Lung (tissue), 12 donors: ENCODE results near the gene CNTNAP2. TPM values are rescaled to one million over a fixed set of nuclear protein-coding genes. Genes with fewer than 3 reads are reported as not detected.
"Not testable (repeated sequence)": the region's sequence is repeated elsewhere in the genome, so short reads cannot be mapped to it uniquely, and the experiment has no call there.

Source experiments
- ATAC-seq: fragments of 200-7000 bp; cut with Tn5 transposase; one replicate; pipeline ENCODE4 v1.9.1; 2020; ENCODE audit warnings: moderate number of reproducible peaks; ENCODE audit not compliant: insufficient read depth, low FRiP score
- DNase-seq, 3 donors: peaks; one replicate each; pipeline ENCODE4 v3.0.0-alpha.2; 2013 to 2017
- H3K27ac ChIP-seq, 2 donors: one replicate each; pipeline ENCODE4 v1.5.1; 2013; ENCODE audit warnings: mild to moderate bottlenecking in 2 of 2, moderate library complexity in 2 of 2, control low read depth in 1 of 2, inconsistent platforms in 1 of 2, low read depth in 1 of 2, low read length in 1 of 2
- H3K27me3 ChIP-seq, 3 donors: one replicate each; pipeline ENCODE4 v1.5.1; 2013; ENCODE audit warnings: low read length in 2 of 3; ENCODE audit not compliant: control insufficient read depth in 3 of 3, insufficient read depth in 3 of 3
- H3K36me3 ChIP-seq, 4 donors: one replicate each; pipeline ENCODE4 v1.5.1; 2013; ENCODE audit warnings: low read length in 4 of 4, mild to moderate bottlenecking in 1 of 4, moderate library complexity in 1 of 4; ENCODE audit not compliant: control insufficient read depth in 4 of 4, insufficient read depth in 4 of 4
- H3K4me1 ChIP-seq, 5 donors: one replicate each; pipeline ENCODE4 v1.5.1; 2013; ENCODE audit warnings: low read length in 5 of 5, mild to moderate bottlenecking in 2 of 5, moderate library complexity in 1 of 5; ENCODE audit not compliant: control insufficient read depth in 5 of 5, insufficient read depth in 5 of 5
- H3K4me3 ChIP-seq: one replicate; pipeline ENCODE4 v1.5.1; 2013; ENCODE audit warnings: mild to moderate bottlenecking, control low read depth, moderate library complexity
- H3K9ac ChIP-seq, 2 donors: one replicate each; pipeline ENCODE4 v1.5.1; 2013; ENCODE audit warnings: low read length in 2 of 2, control low read depth in 1 of 2; ENCODE audit not compliant: insufficient read depth in 1 of 2
- H3K9me3 ChIP-seq, 4 donors: one replicate each; pipeline ENCODE4 v1.5.1; 2013; ENCODE audit warnings: low read length in 3 of 4, mild to moderate bottlenecking in 1 of 4, moderate library complexity in 1 of 4; ENCODE audit not compliant: control insufficient read depth in 4 of 4, insufficient read depth in 3 of 4
- CTCF ChIP-seq: IDR thresholded peaks from 2 replicates; pipeline ENCODE4 v1.5.1; 2012; ENCODE audit warnings: mild to moderate bottlenecking; ENCODE audit errors: control extremely low read depth, extremely low read depth
- WGBS, 2 donors: extraction: QIAGEN DNeasy Blood & Tissue Kit; methylation state at CpG; one replicate each; pipeline ENCODE4 v1.1.7; 2013; 5-methylcytosine and 5-hydroxymethylcytosine counted together
- polyA plus RNA-seq, 2 donors: library from polyadenylated mRNA; stranded (reverse); fragments of 200-250 nt; gene quantifications; one replicate each; pipeline ENCODE4 v1.2.1, GENCODE V29; 2013
- total RNA-seq, 2 donors: library from RNA; depleted of rRNA in 1 of 2; stranded (reverse); fragments of >200 nt in 1 of 2; gene quantifications; one replicate each; pipeline ENCODE4 v1.2.1, GENCODE V29; 2014 to 2021
- donor health status: control.
- donor health status: control.
- donor health status: Bipolar disorder and iron deficiency.
- donor health status: healthy.
- donor health status: DM: yes; HTN: yes; CAD: no.

Gene CNTNAP2
- total and polyA plus RNA-seq, 4 donors, result 0.18 to 45.3 (median 0.52) TPM

GRCh38 chr7:147721962-147722830, 1605.6 kb downstream of the CNTNAP2 start:
- TF ChIP-seq CTCF, result no peak
- DNase-seq, result no peak

DNA sequence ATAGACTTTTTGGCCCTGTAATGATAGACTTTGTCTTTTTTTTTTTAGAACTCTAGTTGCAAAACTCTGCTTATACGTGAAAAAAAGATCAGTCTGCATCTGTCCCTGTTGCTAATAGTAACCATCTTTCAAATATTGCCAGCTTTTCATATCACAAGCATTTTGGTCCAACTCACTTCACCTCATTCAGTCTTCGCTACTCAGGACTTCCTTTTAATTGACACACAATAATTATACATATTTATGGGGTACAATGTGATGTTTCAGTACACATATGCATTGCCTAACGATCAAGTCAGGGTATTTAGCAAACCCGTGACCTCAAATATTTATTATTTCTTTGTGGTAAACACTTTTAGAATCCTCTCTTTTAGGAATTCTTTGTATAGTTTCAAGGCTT, 1606.9 kb downstream of the CNTNAP2 start:
- Histone ChIP-seq H3K27me3 (no peaks in the 10 kb centered on the region), H3K9me3 (peaks cover 0 to 3% (median 0%) of the 10 kb centered on the region in 4 donors), H3K4me1 (peaks cover 0 to 25% (median 3%) of the 10 kb centered on the region in 5 donors), H3K4me3 (no peak overlapping the region), H3K36me3 (no peaks in the 10 kb centered on the region), H3K27ac (no peak overlapping the region), H3K9ac (no peak overlapping the region)
- 69 to 77% methylated on average over 4 of the region's 4 CpGs for WGBS, 2 donors
- ATAC-seq (no peak), DNase-seq (peak in 2 of 3 donors; percentile 73 to 76)
- no peak for TF ChIP-seq CTCF

More at GRCh38 chr7:147721962-147722830, 1605.6 kb downstream of the CNTNAP2 start:
- no peaks in the 10 kb centered on the region for H3K27me3 ChIP-seq
- peaks cover 0 to 3% (median 0%) of the 10 kb centered on the region in 4 donors for H3K9me3 ChIP-seq
- no peak overlapping the region for H3K4me3 ChIP-seq
- no peak overlapping the region for H3K27ac ChIP-seq
- WGBS, 2 donors, result 56 to 57% methylated on average over 6 of the region's 6 CpGs
- no peak overlapping the region for H3K9ac ChIP-seq
- H3K4me1 ChIP-seq, result peaks cover 0 to 25% (median 3%) of the 10 kb centered on the region in 5 donors
- no peak for ATAC-seq
- H3K36me3 ChIP-seq, result no peaks in the 10 kb centered on the region

DNA sequence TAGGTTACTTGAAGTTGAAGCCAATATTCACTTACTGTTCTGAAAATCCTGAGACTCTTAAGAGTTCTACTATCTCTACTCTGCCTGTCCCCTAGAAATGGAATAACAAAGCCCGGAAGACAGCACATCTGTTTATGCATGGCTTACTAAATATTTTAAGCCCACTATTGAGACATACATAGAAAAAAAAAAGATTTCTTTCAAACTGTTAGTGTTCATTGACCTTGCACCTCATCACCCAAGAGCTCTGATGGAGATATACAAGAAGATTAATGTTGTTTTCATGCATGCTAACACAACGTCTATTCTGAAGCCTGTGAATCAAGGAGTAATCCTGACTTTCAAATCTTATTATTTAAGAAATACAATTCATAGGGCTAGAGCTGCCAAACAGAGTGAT, 1614.7 kb downstream of the CNTNAP2 start:
- no peak for ATAC-seq
- Histone ChIP-seq H3K36me3 (no peaks in the 10 kb centered on the region), H3K27ac (no peak overlapping the region), H3K9me3 (no peaks in the 10 kb centered on the region), H3K4me1 (peaks cover 0 to 7% (median 0%) of the 10 kb centered on the region in 5 donors), H3K27me3 (no peaks in the 10 kb centered on the region), H3K4me3 (no peak overlapping the region), H3K9ac (no peak overlapping the region)
- 59 to 65% methylated on average over 2 of the region's 2 CpGs for WGBS, 2 donors
- peak in 2 of 3 donors; percentile 76 to 85 for DNase-seq
- no peak for TF ChIP-seq CTCF

DNA sequence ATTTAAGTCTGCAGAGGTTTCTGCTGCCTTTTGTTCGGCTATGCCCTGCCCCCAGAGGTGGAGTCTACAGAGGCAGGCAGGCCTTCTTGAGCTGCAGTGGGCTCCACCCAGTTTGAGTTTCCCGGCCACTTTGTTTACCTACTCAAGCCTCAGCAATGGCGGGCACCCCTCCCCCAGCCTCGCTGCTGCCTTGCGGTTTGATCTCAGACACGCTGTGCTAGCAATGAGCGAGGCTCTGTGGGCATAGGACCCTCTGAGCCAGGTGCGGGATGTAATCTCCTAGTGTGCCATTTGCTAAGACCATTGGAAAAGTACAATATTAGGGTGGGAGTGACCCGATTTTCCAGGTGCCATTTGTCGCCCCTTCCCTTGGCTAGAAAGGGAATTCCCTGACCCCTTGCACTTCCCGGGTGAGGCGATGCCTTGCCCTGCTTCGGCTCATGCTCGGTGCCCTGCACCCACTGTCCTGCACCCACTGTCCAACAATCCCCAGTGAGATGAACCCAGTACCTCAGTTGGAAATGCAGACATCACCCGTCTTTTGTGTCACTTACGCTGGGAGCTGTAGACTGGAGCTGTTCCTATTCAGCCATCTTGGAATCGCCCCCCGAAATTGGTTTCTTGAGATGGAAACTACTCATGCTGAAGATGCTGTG, 1621.1 kb downstream of the CNTNAP2 start:
- not testable (repeated sequence) for H3K27me3 ChIP-seq, H3K4me3 ChIP-seq, H3K4me1 ChIP-seq, ATAC-seq, H3K27ac ChIP-seq, H3K36me3 ChIP-seq, H3K9ac ChIP-seq, H3K9me3 ChIP-seq, DNase-seq
- 92 to 94% methylated on average over 18 of the region's 18 CpGs for WGBS, 2 donors
